Measurements from ENCODE around the gene JKAMP.

DNA sequence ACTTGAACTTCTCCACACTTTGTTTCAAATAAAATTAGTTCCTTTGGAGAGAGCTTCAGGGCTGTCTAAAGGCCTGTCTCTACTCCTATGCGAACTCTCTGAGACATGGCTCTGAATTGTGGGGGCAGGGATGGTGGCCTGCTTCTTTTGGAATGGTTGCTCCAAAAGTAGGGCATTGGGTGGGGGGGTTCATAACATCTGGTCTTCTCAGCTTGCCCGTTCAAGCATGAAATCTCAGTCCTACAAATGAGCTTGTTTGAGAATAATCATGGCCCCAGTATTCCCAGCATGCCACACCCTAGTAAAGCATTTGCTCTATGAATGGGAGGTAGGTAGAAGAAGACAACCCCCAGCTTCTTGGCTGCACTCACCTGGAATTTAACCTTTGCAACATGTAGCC lies 25.8 kb upstream of the JKAMP start:
- TF ChIP-seq POLR2A (IDR thresholded peaks at IDR 0.05) = no peak
- TF ChIP-seq, protein P1, sequence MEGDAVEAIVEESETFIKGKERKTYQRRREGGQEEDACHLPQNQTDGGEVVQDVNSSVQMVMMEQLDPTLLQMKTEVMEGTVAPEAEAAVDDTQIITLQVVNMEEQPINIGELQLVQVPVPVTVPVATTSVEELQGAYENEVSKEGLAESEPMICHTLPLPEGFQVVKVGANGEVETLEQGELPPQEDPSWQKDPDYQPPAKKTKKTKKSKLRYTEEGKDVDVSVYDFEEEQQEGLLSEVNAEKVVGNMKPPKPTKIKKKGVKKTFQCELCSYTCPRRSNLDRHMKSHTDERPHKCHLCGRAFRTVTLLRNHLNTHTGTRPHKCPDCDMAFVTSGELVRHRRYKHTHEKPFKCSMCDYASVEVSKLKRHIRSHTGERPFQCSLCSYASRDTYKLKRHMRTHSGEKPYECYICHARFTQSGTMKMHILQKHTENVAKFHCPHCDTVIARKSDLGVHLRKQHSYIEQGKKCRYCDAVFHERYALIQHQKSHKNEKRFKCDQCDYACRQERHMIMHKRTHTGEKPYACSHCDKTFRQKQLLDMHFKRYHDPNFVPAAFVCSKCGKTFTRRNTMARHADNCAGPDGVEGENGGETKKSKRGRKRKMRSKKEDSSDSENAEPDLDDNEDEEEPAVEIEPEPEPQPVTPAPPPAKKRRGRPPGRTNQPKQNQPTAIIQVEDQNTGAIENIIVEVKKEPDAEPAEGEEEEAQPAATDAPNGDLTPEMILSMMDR (IDR thresholded peaks at IDR 0.05) = no peak

Measured in uterus (tissue), 2 donors.